Loucy (cell line): ENCODE data around the gene CERS6.

Experiments used
- EZH2phosphoT487 ChIP-seq: fragments of 200-600 bp; IDR thresholded peaks from 2 replicates; pipeline ENCODE4 v1.6.1; 2018; ENCODE audit warnings: antibody characterized with exemption, mild to moderate bottlenecking, moderate library complexity, borderline replicate concordance
- TF ChIP-seq, protein P1 (sequence below): fragments of 200-600 bp; sonication (generic); conservative IDR thresholded peaks from 2 replicates; pipeline ENCODE4 v1.5.1; 2014; ENCODE audit warnings: mild to moderate bottlenecking, antibody characterized with exemption, low read length

DNA sequence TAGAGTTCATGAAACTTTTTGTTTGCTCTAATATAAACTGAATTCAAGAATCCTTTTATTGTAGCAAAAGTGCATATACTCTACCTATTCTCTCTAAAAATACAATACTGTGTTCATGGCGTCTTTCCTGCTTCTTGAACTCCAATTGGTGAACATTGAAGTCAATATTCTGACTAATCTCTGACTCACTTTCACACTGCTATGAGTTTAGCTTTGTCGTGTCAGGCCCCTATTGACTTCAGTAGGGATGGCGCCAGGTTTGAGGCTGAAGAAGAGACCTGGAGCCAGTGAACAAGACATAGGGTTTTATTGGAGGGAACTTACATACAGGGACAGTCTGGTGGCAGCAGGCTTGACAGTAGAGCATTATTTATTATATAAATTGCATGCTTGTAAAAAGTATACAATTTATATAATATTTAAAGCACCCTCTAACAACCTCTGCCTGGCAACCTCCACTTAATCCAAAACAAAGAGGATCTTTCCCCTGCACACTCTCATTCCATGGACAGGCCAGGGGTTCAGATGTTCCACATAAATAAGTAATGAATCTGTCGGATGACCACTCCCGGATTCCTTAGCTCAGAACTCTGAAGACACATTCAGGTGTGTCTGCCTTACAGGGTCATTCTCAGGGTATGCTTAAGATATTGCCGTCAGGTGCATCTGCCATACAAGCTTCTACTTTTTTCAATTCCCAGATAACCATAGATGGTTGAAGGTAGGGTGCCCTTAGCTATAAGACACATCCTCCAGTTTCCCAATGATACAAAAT, 141.0 kb downstream of the CERS6 start:
- TF ChIP-seq, protein P1, sequence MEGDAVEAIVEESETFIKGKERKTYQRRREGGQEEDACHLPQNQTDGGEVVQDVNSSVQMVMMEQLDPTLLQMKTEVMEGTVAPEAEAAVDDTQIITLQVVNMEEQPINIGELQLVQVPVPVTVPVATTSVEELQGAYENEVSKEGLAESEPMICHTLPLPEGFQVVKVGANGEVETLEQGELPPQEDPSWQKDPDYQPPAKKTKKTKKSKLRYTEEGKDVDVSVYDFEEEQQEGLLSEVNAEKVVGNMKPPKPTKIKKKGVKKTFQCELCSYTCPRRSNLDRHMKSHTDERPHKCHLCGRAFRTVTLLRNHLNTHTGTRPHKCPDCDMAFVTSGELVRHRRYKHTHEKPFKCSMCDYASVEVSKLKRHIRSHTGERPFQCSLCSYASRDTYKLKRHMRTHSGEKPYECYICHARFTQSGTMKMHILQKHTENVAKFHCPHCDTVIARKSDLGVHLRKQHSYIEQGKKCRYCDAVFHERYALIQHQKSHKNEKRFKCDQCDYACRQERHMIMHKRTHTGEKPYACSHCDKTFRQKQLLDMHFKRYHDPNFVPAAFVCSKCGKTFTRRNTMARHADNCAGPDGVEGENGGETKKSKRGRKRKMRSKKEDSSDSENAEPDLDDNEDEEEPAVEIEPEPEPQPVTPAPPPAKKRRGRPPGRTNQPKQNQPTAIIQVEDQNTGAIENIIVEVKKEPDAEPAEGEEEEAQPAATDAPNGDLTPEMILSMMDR = no peak
- TF ChIP-seq EZH2phosphoT487 = no peak
